Colon (tissue), 2 donors: ENCODE results near the gene C1orf21.
A peak's percentile ranks its signal among the peaks of the same experiment; 100 is the strongest.

ENCODE experiments used
- FAIRE-seq: peaks from 2 replicates; lab custom pipeline; 2012; peaks lifted over from hg19 to GRCh38; lab: Jason Lieb, UNC
- donor health status: control.
- donor health status: control.

The C1orf21 gene

DNA sequence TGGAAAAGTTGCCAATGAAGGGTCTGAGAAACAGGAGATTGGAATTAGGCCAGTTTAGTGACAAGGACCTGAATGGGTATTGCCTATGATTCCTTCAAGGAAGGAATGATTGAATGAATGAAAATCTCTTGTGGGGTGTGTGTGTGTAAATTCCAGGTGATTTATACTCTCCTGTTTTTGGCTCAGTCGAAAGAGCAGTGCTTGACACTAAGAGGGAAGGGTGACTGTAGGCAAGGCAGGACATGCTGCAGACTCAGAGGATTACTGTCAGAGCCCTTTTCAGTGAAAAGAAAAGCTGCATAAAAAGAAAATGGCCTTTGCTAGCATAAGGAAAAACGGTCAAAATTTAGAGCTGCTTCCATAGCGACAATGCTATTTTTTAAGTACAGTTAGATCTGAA, 30.1 kb downstream of the C1orf21 start:
- no peak for FAIRE-seq

DNA sequence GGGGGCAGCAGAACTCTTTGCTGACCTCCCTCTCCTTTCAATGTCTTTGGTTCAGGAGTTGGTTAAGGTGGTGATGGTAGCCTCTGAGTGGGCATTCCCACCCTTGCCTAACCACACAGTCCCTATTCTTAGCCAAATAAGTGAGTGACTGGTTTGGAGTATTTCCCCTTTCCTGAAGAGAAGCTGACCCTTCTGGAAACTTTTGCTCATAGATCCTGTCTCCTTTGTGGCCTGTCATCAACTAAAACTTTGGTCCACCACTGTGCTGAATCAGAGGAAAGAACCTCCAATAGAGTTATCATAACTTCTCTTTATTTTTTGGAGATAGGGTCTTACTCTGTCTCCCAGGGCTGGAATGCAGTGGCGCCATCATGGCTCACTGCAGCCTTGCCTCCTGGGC, 31.1 kb downstream of the C1orf21 start:
- no peak for FAIRE-seq

DNA sequence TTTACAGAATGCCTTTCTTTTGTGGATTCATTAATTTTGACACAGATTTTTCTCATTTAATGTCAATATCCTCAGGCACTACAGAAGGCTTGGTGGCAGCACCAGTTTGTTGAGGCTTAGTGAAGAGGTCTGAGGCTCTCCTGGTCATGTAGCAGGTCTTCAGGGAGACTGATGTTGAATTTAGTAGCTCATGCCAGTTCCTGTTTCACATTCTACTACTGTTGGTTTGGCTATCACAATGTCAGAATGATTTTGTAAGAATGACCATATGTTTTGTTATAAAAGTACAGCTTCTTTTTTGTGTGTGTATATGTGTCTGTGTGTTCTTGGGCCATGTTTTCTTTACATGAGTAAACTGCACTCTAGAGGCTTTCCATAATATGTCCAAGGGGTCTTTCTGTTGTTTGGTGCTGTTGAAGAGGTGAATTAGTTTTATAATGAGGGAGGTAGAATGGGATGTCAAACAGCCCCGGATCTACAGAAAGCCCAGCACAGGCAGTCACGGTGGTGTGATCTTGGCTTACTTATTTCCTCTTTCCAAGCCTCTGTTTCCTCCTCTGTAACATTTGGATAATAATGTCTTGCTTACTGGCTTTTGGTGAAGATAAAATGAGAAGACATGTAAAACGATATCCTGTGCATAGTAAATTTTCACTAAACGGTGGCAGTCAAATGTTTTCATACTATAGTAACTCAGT, 32.0 kb downstream of the C1orf21 start:
- no peak for FAIRE-seq

DNA sequence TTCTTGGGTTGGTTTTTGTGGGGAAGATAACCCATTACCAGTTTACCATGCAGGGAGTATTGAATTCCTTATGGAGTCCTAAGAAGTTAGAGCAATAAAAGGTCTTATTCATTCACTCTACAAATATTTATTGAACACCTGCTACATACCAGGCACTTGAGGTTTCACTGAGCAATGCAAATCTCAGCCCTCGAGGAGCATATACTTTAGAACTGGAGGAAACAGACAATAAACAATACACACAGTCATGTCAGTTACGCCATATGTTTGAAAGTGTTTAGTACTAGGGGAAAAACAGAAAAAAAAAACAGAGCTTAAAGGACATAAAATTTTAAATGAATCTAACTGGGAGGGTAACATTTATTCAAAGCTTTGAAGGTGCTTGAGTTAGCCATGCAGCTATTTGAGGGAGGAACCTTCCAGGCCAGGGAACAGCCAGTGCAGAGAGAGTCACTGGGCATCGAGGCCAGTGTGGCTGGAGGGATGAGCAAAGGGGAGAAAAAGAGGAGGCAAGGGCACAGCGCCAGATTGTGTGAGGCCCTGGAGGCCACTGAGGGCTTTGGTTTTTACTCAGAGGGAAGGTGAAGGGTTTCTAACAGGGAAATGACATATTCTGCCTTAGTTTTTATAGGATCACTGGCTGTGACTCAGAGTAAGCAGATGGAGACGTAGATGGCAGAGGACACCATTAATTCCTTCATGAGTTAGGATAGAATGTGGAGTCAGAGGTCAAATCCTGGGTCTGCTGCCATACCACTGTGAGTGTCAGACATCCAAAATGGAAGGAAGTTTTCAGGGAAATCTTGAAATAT, 32.7 kb downstream of the C1orf21 start:
- no peak for FAIRE-seq

DNA sequence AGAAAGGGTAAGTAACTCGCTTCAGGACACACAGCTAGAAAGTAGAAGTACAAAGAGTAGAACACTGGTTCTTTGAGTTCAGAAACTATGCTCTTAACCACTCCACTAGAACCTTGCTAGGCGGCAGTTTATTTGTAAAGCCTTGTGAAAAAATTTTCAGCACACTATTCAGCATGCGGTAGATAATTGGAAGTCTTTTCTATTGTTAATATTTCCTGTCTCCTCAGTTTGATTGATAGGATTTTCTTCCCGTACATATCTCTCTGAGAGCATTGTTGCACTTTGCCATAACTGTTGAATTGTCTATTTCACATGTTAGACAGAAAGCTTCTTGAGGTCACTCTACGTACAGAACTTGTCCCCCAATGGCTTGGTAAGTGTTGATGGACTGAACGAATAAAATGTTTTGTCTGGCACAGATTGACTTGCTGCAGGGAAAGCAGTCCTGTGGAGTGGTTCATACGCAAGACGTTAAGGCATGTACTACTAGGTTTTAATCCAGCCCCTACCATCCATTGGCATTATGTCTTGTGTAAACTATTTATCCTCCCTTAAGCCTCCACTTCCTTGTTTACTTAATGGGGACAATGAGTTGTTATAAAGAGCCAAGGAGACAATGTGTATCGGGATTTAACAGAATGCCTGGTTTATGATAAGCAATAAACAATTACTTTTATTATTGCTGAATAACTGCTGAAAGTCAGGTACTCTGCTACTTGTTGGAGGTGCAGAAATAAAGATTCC, 35.8 kb downstream of the C1orf21 start:
- no peak for FAIRE-seq

DNA sequence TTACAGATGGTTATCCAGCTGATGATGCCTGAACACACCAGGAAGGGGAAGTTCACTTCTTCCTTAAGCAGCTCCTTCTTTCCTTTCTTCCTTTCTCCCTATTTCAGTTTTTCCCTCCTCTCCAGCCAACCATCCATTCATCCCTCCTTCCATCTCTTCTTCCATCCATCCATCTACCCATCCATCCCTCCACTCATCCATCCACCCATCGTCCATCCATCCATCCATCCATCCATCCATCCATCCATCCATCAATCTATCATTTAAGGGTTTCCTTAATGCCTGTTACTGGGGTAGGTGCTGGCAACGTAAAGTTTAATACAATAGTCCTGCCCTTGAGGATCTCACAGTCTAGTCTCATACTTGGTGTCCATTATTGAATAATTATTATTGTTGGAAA, 36.8 kb downstream of the C1orf21 start:
- no peak for FAIRE-seq

DNA sequence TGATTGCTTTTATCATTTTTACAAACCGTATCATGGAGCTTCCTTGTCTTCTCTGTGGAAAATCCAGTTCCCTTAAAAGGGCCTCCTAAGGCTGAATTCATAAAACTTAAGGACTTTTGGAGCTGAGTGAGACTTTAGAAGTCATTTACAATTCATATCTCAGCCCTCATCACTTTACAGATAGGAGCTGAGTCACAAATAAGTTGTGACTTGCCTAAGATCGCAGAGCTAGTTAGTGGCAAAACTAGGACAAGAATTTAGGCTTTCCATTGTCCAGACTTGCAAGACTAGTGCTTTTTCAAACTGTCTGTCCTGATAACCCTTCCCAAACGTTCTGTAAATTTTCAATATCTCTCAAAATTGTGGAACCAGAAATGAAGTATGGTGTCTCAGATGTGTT, 37.3 kb downstream of the C1orf21 start:
- no peak for FAIRE-seq

DNA sequence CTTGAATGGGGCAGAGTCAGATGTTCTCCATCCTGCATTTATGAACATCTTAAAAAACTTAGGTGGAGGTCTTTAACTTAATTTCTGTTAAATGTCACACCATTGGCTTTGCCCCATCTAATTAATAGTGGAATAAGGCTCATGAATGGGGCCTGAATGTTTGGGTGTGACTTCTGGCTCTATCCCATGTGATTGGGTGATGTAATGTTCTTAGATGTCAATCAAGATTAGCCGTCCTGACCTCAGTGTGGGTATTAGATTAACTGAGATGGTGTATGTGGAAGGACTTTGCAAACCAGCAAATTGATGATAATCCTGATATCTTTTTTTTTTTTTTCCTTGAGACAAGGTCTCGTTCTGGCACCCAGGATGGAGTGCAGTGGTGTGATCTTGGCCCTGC, 38.1 kb downstream of the C1orf21 start:
- FAIRE-seq, result no peak

DNA sequence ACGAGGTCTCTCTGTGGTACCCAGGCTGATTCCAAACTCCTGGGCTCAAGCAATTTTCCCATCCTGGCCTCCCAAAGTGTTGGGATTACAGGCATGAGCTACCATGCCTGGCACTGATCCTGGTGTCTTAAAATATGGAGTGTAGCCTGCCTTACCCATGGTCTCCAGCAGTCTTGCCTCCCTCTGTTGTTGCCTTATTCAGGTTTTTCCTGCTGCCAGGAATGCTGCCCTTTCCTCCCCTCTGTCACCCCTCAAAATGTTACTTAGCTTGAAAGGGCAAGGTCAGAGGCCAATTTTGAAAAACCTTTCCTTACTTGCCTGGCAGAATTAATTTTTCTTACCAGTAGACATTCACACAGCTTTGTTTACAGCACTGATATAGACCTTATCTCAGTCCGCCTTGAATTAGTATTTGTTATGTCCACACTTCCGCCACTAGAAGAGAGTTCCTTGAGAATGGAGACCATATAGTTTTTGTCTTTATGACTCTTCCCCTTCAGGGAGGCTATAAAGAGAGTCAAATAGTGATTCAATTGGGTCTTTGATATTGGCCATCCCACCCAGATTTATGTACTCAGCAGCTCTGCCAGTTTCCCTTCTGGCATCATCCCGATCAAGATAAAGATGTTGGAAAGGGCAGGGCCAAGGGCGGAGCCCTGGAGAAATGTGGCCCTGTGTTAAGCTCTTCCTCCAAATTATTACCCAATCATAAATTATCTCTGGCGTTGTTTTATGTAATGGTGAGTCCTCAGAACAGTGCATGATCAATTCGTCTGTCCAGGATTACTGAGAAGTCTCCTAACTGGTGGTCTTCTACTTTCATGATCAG, 38.8 kb downstream of the C1orf21 start:
- FAIRE-seq, result peak; percentile 76

DNA sequence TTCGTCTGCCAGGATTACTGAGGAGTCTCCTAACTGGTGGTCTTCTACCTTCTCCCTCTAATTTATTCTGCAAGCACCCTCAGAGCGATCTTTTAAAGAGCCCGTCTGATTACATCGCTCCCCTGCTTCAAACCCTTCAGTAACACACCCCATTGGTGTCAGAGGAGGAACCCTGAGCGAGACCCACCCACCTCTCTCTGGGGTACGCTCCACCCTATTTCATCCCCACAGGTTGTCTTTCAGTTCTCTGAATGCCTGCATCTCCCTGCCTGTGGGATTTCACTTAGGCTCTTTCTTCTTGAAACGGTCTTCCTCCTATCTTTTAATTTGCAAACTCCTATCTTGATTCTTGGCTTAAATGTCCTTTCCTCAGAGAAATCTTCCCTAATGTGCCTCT, 39.4 kb downstream of the C1orf21 start:
- no peak for FAIRE-seq

DNA sequence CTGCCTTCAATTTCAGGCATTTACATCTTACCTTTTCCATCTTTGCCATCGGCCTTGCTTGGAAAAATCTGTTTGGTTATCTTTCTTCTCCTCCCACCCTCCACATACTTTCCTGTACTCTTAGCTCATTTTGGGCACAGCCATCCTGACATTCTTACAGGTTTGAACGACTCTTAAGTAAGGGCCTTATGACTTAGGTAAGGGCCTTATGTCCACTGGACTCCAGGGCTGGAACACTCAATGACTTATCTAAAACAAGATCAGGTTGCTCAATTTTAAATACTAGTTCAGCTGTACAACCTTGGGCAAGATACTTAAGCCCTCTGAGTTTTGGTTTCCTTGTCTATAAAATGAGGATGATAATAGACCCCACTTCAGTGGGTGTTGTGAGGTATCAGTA, 40.9 kb downstream of the C1orf21 start:
- FAIRE-seq, result no peak

DNA sequence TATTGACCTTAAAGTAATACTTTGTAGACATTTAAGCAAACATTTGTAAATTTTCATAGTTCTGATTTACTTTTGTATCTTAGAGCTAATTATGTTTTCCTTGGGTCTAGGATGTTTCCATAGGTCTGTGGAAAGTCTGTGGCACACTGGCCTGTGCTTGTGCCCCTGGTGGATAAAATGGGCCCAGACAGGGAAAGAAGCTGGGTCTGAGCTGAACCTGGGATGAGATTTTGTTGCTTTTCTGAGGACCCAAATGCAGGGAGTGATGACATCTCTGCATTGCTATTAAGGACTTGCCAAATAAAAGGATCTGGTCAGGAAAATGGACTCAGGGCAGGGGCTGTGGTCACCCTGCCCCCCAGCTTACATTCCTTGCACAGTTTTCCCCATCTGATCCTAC, 41.8 kb downstream of the C1orf21 start:
- no peak for FAIRE-seq

DNA sequence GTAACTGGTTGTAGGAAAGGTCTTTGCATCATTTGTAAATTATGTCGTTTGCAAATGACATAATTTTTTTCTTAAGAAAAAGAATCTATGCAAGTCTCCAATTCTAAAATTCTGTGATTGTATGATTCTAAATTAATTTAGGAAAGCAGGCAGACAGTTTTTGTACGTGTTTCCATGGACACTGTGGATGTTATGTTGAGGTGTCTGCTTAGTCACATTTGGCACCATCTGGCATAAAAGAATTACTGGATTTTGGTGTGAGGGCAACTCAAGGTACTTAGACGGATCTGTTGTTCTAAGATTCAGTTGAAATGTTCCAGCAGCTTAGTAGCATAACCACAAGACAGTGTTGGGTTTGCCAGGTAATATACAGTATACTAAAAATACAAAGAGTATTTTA, 42.5 kb downstream of the C1orf21 start:
- no peak for FAIRE-seq

DNA sequence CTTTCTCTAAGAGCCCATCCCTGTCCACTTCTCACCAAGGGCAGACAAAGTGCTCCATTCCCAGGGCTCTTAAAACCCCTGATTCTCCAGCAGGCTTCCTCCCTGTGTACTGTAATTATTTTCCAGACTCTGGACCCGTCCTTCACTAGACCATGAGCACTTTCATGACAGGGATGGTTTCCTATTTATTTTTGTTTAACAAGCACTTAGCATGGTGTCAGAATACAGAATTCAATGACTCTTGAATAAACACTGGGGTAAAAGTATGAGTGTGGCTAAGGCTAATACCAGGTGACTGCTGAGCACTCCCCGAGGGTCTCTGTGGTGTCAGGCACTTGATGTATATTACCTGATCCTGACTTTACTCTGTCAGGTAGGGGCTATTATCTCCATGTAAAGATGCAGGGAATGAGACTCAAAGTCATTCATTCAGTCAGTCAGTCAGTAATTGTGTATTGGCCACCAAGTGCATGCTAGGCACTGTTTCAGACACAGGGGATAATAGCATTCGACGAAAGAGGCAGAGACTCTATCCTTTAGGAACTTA, 47.2 kb downstream of the C1orf21 start:
- no peak for FAIRE-seq

DNA sequence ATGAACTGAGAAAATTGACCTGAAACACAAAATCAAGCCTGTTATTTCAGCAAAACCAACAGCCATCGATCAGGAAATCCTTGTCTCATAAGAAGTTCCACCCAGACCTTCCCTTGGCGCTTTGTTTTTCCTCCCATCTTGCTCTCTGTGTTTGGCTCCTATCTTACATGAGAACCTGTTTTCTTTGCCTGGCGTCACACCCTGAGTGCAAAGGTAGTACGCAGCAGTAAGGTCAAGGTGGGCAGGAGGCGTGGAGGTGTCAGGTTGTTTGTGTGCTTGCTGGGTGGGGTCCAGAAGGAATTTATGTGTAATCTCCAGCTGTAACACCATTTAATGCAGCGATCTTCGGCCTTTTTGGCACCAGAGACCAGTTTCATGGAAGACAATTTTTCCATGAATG, 50.5 kb downstream of the C1orf21 start:
- no peak for FAIRE-seq

DNA sequence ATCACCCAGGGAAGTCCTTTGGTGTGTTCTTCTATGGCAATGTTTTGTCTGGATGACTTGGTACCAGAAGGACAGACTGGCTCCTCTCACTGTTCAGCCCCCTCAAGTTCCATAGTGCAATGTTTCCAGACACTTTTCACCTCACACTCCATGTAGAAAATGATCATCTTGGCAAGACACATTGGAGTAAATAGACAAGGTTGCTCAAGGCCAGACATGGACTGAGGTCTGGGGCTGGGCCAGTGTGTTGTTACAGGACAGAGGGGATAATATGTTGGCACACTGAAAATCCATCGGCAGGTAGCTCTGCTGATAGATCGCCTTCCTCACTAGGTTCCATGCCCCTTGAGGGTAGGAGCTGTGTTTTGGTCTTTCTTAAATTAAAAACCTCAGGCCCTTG, 51.5 kb downstream of the C1orf21 start:
- FAIRE-seq, result no peak

DNA sequence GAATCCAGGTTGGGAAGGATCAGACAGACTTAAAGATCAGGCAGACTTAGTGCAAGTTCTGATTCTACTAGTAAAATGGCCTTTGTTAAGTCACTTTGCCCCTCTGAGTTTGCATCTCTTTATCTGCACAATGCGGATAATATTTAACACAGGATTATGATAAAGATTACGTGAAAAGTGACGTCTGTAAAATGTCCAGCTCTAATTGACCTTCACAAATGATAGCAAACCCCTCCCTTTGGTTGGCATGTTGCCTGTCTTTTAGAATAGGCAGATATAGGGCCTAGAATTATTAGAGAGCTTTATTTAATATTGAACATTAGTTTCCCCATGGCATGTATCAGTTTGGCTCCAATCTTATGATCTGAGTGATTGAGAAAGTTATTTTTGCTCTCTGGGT, 55.4 kb downstream of the C1orf21 start:
- FAIRE-seq, result no peak

DNA sequence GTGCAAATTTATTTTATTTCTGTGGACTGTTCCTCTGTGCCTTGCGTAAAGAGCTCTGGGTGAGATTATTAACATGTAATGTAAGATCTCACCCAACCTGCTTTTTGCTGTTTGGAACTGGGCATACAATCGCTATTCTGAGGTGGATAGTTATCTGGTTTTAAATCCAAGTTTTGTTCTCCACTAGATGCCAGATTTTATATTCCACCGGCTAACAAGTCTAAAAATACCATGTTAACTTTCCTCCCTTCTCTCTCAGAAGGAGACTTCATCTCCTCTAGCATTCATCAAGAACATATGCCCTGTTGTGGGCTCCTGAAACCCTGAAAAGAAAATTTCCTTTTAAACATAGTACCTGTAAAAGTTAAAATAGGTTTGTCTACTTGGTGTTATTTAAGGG, 56.4 kb downstream of the C1orf21 start:
- FAIRE-seq, result no peak

DNA sequence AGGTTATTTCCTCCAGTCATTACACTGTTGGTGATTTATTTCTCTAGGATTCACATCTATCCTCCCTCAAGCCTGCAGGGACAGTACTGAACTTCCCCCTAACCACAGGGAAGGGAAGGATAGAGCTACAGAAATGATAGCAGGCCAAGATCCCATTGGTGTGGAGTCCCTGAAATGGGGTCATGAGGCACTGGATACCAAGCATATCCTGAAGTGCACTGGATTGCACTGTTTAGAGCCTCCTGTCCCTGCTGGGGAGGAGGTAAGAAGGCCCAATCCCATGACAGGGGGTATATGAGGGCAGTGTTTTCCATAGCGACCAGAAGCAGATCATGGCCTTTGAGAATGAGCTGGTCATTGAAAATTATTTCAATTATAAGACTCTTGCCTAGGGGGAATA, 56.8 kb downstream of the C1orf21 start:
- no peak for FAIRE-seq

DNA sequence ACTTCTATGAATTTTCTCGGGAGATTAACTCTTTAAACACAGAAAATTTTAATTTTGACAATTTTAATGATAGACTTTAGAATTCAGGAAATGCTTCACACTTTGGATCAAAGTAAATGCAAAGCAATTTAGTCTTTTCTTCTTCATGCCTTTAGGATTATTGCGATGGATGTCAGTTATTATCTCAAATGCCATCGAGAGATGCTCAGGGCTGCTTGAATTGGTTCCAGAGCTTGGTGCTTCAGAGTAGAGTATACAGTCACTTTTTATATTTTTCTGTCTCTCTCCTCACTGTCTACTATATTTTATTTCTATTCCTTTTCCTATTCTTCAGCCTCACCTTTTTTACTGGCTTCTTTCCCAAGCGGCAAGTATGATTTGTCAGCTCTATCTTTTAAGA, 59.2 kb downstream of the C1orf21 start:
- no peak for FAIRE-seq

DNA sequence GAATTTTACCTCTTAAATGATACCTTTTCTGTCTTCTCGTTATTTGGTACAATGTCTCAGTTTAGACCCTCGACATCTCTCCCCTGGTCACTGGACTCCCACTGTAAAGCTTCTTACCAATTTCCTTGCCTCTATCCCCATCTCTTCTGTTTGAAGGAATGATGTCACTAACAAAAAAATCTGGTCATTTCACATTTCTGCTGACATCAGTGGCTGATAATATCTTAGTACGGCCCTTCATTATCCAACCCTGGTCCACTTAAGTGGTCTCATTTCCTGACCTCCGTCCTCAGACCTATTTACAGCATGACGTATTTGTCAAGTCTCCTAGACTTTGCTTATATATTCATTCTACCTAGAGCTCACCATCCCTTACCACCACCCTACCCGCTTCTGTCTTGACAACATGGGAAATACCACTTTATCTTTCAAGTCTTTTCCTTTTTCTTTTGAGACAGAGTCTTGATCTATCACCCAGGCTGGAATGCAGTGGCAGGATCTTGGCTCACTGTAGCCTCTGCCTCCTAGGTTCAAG, 60.9 kb downstream of the C1orf21 start:
- no peak for FAIRE-seq

DNA sequence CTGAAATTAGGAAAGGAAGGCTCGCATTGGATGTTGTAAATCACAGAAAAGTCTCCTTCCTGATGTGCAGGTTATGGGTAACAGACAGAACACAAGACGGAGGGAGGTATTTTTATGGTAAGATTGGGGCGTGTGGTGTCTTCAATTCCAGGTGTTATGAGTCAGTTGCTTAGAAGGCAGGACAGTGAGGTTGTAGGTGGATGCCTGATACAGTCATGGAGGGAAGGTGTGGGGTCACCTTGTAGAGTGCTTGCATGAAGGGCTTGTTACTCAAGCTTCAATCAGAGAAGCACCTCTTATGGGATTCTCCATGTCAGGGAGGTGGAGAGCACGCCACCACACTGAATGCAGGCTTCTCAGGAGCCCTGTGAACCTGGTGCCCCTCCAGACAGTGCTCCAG, 63.1 kb downstream of the C1orf21 start:
- no peak for FAIRE-seq
